WTC11 (cell line): ENCODE data around the gene MED9. TPM values are rescaled to one million over a fixed set of nuclear protein-coding genes. Genes with fewer than 3 reads are reported as not detected.

Experiments used
- ATAC-seq: fragments of 200-7000 bp; cut with Tn5 transposase; 2 replicates; pipeline ENCODE4 v1.10.0; 2021; ENCODE audit warnings: mild to moderate bottlenecking, moderate library complexity
- CTCF ChIA-PET: fragments of 300-600 bp; sonication (Branson Sonifier 250); formaldehyde crosslinking; loops from one replicate; lab custom pipeline; 2021; ENCODE audit warnings: antibody characterized with exemption; lab: Charles Lee
- POLR2A ChIA-PET: fragments of 350-600 bp; sonication (Branson Sonifier 250); formaldehyde crosslinking; loops from one replicate; lab custom pipeline; 2021; ENCODE audit warnings: antibody characterized with exemption; lab: Charles Lee
- DNase-seq: peaks from one replicate; pipeline ENCODE4 v3.0.0; 2021; ENCODE audit warnings: low spot score
- H3K27ac Mint-ChIP-seq: 2 replicates; pipeline ENCODE4 v1.8.0; 2021; ENCODE audit warnings: mixed read lengths
- H3K27me3 Mint-ChIP-seq: 2 replicates; pipeline ENCODE4 v1.8.0; 2021; ENCODE audit warnings: low read depth, mild to moderate bottlenecking, moderate library complexity, mixed read lengths
- H3K36me3 Mint-ChIP-seq: 2 replicates; pipeline ENCODE4 v1.8.0; 2021; ENCODE audit warnings: mixed read lengths
- H3K4me1 Mint-ChIP-seq: 2 replicates; pipeline ENCODE4 v1.8.0; 2022; ENCODE audit warnings: mixed read lengths
- H3K4me3 Mint-ChIP-seq: 2 replicates; pipeline ENCODE4 v1.8.0; 2021; ENCODE audit warnings: mild to moderate bottlenecking, moderate library complexity, mixed read lengths
- H3K9me3 Mint-ChIP-seq: 2 replicates; pipeline ENCODE4 v1.8.0; 2021; ENCODE audit warnings: mixed read lengths
- AR ChIP-seq: fragments of 250-450 bp; sonication (Bioruptor Pico); IDR thresholded peaks from 2 replicates; pipeline ENCODE4 v1.9.0; 2021; ENCODE audit warnings: mild to moderate bottlenecking
- CREM ChIP-seq: sonication (generic); formaldehyde crosslinking; IDR thresholded peaks from 2 replicates; pipeline ENCODE4 v1.8.1; 2022; ENCODE audit warnings: mild to moderate bottlenecking, missing genetic modification reagents, moderate library complexity
- CTCF ChIP-seq: fragments of 200-600 bp; IDR thresholded peaks from 2 replicates; pipeline ENCODE4 v1.8.0; 2022; ENCODE audit warnings: antibody characterized with exemption
- E2F4 ChIP-seq: sonication (generic); formaldehyde crosslinking; IDR thresholded peaks from 2 replicates; pipeline ENCODE4 v1.8.1; 2022; ENCODE audit warnings: low read depth, mild to moderate bottlenecking, moderate library complexity, missing genetic modification reagents, borderline replicate concordance
- ELF4 ChIP-seq: sonication (generic); formaldehyde crosslinking; IDR thresholded peaks from 2 replicates; pipeline ENCODE4 v1.8.1; 2022; ENCODE audit warnings: low read depth, mild to moderate bottlenecking, moderate library complexity, missing genetic modification reagents
- ETV6 ChIP-seq: sonication (generic); formaldehyde crosslinking; IDR thresholded peaks from 2 replicates; pipeline ENCODE4 v1.8.1; 2022; ENCODE audit warnings: mild to moderate bottlenecking, missing genetic modification reagents
- FOXP1 ChIP-seq: sonication (generic); formaldehyde crosslinking; IDR thresholded peaks from 2 replicates; pipeline ENCODE4 v1.8.0; 2022; ENCODE audit warnings: missing genetic modification reagents, mild to moderate bottlenecking, moderate library complexity, borderline replicate concordance
- IRF1 ChIP-seq: sonication (generic); formaldehyde crosslinking; IDR thresholded peaks from 2 replicates; pipeline ENCODE4 v1.8.0; 2023; ENCODE audit warnings: missing genetic modification reagents
- MAX ChIP-seq: sonication (generic); formaldehyde crosslinking; IDR thresholded peaks from 2 replicates; pipeline ENCODE4 v1.8.0; 2022; ENCODE audit warnings: mild to moderate bottlenecking, missing genetic modification reagents
- OVOL2 ChIP-seq: fragments of 250-450 bp; sonication (Bioruptor Pico); IDR thresholded peaks from 2 replicates; pipeline ENCODE4 v1.9.0; 2021; ENCODE audit warnings: mild to moderate bottlenecking, borderline replicate concordance
- SMAD3 ChIP-seq: sonication (generic); formaldehyde crosslinking; IDR thresholded peaks from 2 replicates; pipeline ENCODE4 v1.8.0; 2022; ENCODE audit warnings: missing genetic modification reagents, mild to moderate bottlenecking, borderline replicate concordance
- SMAD4 ChIP-seq: sonication (generic); formaldehyde crosslinking; IDR thresholded peaks from 2 replicates; pipeline ENCODE4 v1.8.0; 2022; ENCODE audit warnings: mild to moderate bottlenecking, missing genetic modification reagents
- SP1 ChIP-seq: sonication (generic); formaldehyde crosslinking; conservative IDR thresholded peaks from 2 replicates; pipeline ENCODE4 v1.8.1; 2022; ENCODE audit warnings: missing genetic modification reagents
- ZNF416 ChIP-seq: fragments of 250-450 bp; sonication (Bioruptor Pico); IDR thresholded peaks from 2 replicates; pipeline ENCODE4 v1.9.0; 2021; ENCODE audit warnings: mild to moderate bottlenecking, inconsistent platforms
- ZNF423 ChIP-seq: fragments of 250-450 bp; sonication (Bioruptor Pico); IDR thresholded peaks from 2 replicates; pipeline ENCODE4 v2.1.2; 2022; ENCODE audit warnings: mild to moderate bottlenecking, moderate library complexity
- ZNF512 ChIP-seq: sonication (generic); formaldehyde crosslinking; IDR thresholded peaks from 2 replicates; pipeline ENCODE4 v1.8.1; 2022; ENCODE audit warnings: missing genetic modification reagents, borderline replicate concordance
- ZSCAN18 ChIP-seq: fragments of 250-450 bp; sonication (Bioruptor Pico); IDR thresholded peaks from 2 replicates; pipeline ENCODE4 v2.1.2; 2022; ENCODE audit warnings: mild to moderate bottlenecking, moderate library complexity
- total RNA-seq: library from RNA; stranded (reverse); gene quantifications from 3 replicates; pipeline ENCODE4 v1.2.3, GENCODE V29; 2021

Gene MED9
- total RNA-seq, 1 experiment from 2014 or later = 21.1 TPM

GRCh38 chr17:17431605-17432004 lies 45.2 kb upstream of the MED9 start (continued):
- TF ChIP-seq E2F4 (CRISPR knock-in tag) = no peak

GRCh38 chr17:17433000-17433703 lies 43.6 kb upstream of the MED9 start:
- Mint-ChIP-seq H3K4me3 (no peak overlapping the region), H3K36me3 (peaks cover 6% of the 10 kb centered on the region), H3K27ac (no peak overlapping the region), H3K27me3 (peaks cover 12% of the 10 kb centered on the region; the same call in 1 of the 2 replicates), H3K4me1 (peaks cover 5% of the 10 kb centered on the region), H3K9me3 (peaks cover 24% of the 10 kb centered on the region)
- POLR2A ChIA-PET = no interaction called here
- TF ChIP-seq MAX (CRISPR knock-in tag) (no peak), ZNF512 (CRISPR knock-in tag) (no peak), ZNF416 (no peak), ETV6 (CRISPR knock-in tag) (no peak), ELF4 (CRISPR knock-in tag) (no peak), CTCF (no peak), CREM (CRISPR knock-in tag) (no peak), ZSCAN18 (CRISPR knock-in tag) (no peak), IRF1 (CRISPR knock-in tag) (no peak), AR (CRISPR knock-in tag) (no peak)
- CTCF ChIA-PET = no interaction called here
- DNase-seq = no peak
- ATAC-seq = no peak

- CTCF ChIA-PET = interaction anchor here (1.0 to 2.1 kb wide), 2 partner anchors 10 to 11 kb away, joined by 3 to 9 read pairs; no protein-coding TSS in a partner anchor
- no peak for ATAC-seq
- peaks cover 10% of the 10 kb centered on the region; the same call in 1 of the 2 replicates for H3K27me3 Mint-ChIP-seq
- POLR2A ChIA-PET = interaction anchor here (0.6 kb wide), 1 partner anchor 74 kb away, joined by 4 read pairs; no protein-coding TSS in a partner anchor
- TF ChIP-seq ZNF423 (CRISPR knock-in tag) = no peak
- no peak for TF ChIP-seq SMAD4 (CRISPR knock-in tag)
- TF ChIP-seq SMAD3 (CRISPR knock-in tag) = no peak
- no peak for TF ChIP-seq SP1 (CRISPR knock-in tag)
- TF ChIP-seq OVOL2 = no peak
- TF ChIP-seq FOXP1 (CRISPR knock-in tag) = no peak
- TF ChIP-seq, all 79 proteins: peak for 0
- peaks cover 6% of the 10 kb centered on the region for H3K36me3 Mint-ChIP-seq
- H3K27ac Mint-ChIP-seq = no peak overlapping the region
- peaks cover 12% of the 10 kb centered on the region for H3K9me3 Mint-ChIP-seq
- no peak for DNase-seq
- H3K4me1 Mint-ChIP-seq = peaks cover 5% of the 10 kb centered on the region
- H3K4me3 Mint-ChIP-seq = no peak overlapping the region
Measured at GRCh38 chr17:17434477-17434876, 42.3 kb upstream of the MED9 start.
